Measurements from ENCODE around the gene MINDY3.

MINDY3 gene

GRCh38 chr10:15743443-15743842, 116.9 kb downstream of the MINDY3 start:
- Histone ChIP-seq H3K4me2 (ENCODE audit: low read length) (no peak overlapping the region), H3K27ac (no peak overlapping the region), H3K27me3 (ENCODE audit: control insufficient read depth, insufficient read depth, low read length) (no peaks in the 10 kb centered on the region), H2AFZ (no peak overlapping the region), H3K9ac (no peak overlapping the region), H3K4me1 (no peaks in the 10 kb centered on the region), H3K79me2 (no peaks in the 10 kb centered on the region), H3K9me3 (ENCODE audit: control insufficient read depth, low read length) (no peaks in the 10 kb centered on the region), H3K4me3 (ENCODE audit: low read depth, low read length) (no peak overlapping the region), H3K36me3 (ENCODE audit: control insufficient read depth, insufficient read depth, low read length) (no peaks in the 10 kb centered on the region)
- no peak for TF ChIP-seq CTCF (IDR thresholded peaks at IDR 0.05)

GRCh38 chr10:15742836-15743235, 117.5 kb downstream of the MINDY3 start:
- H3K27ac ChIP-seq = no peak overlapping the region
- H3K4me3 ChIP-seq (ENCODE audit: low read depth, low read length) = no peak overlapping the region
- H3K27me3 ChIP-seq (ENCODE audit: control insufficient read depth, insufficient read depth, low read length) = no peaks in the 10 kb centered on the region
- H3K4me2 ChIP-seq (ENCODE audit: low read length) = no peak overlapping the region
- no peaks in the 10 kb centered on the region for H3K79me2 ChIP-seq
- no peaks in the 10 kb centered on the region for H3K9me3 ChIP-seq (ENCODE audit: control insufficient read depth, low read length)
- H3K4me1 ChIP-seq = no peaks in the 10 kb centered on the region
- no peak overlapping the region for H3K9ac ChIP-seq
- no peak for TF ChIP-seq CTCF (IDR thresholded peaks at IDR 0.05)
- no peaks in the 10 kb centered on the region for H3K36me3 ChIP-seq (ENCODE audit: control insufficient read depth, insufficient read depth, low read length)
- H2AFZ ChIP-seq = peak overlapping the region; percentile 7

- no peak overlapping the region for H2AFZ ChIP-seq
- no peaks in the 10 kb centered on the region for H3K27me3 ChIP-seq (ENCODE audit: control insufficient read depth, insufficient read depth, low read length)
- H3K79me2 ChIP-seq = no peaks in the 10 kb centered on the region
- no peak for TF ChIP-seq CTCF (IDR thresholded peaks at IDR 0.05)
- no peaks in the 10 kb centered on the region for H3K4me1 ChIP-seq
- no peaks in the 10 kb centered on the region for H3K36me3 ChIP-seq (ENCODE audit: control insufficient read depth, insufficient read depth, low read length)
- H3K9me3 ChIP-seq (ENCODE audit: control insufficient read depth, low read length) = no peaks in the 10 kb centered on the region
- no peak overlapping the region for H3K9ac ChIP-seq
- H3K4me3 ChIP-seq (ENCODE audit: low read depth, low read length) = no peak overlapping the region
- no peak overlapping the region for H3K4me2 ChIP-seq (ENCODE audit: low read length)
- H3K27ac ChIP-seq = no peak overlapping the region
Observed at GRCh38 chr10:15742102-15742501, 118.2 kb downstream of the MINDY3 start.

- no peak overlapping the region for H3K4me3 ChIP-seq (ENCODE audit: low read depth, low read length)
- no peak overlapping the region for H3K9ac ChIP-seq
- H2AFZ ChIP-seq = no peak overlapping the region
- no peaks in the 10 kb centered on the region for H3K4me1 ChIP-seq
- H3K79me2 ChIP-seq = no peaks in the 10 kb centered on the region
- H3K27me3 ChIP-seq (ENCODE audit: control insufficient read depth, insufficient read depth, low read length) = no peaks in the 10 kb centered on the region
- H3K4me2 ChIP-seq (ENCODE audit: low read length) = no peak overlapping the region
- H3K36me3 ChIP-seq (ENCODE audit: control insufficient read depth, insufficient read depth, low read length) = no peaks in the 10 kb centered on the region
- H3K9me3 ChIP-seq (ENCODE audit: control insufficient read depth, low read length) = no peaks in the 10 kb centered on the region
- no peak overlapping the region for H3K27ac ChIP-seq
- TF ChIP-seq CTCF (IDR thresholded peaks at IDR 0.05) = no peak
Observed at GRCh38 chr10:15741581-15741980, 118.7 kb downstream of the MINDY3 start.

GRCh38 chr10:15740261-15740660, 120.0 kb downstream of the MINDY3 start:
- H2AFZ ChIP-seq = no peak overlapping the region
- H3K4me3 ChIP-seq (ENCODE audit: low read depth, low read length) = no peak overlapping the region
- H3K79me2 ChIP-seq = no peaks in the 10 kb centered on the region
- no peak for TF ChIP-seq CTCF (IDR thresholded peaks at IDR 0.05)
- no peak overlapping the region for H3K9ac ChIP-seq
- no peaks in the 10 kb centered on the region for H3K9me3 ChIP-seq (ENCODE audit: control insufficient read depth, low read length)
- H3K27me3 ChIP-seq (ENCODE audit: control insufficient read depth, insufficient read depth, low read length) = no peaks in the 10 kb centered on the region
- no peaks in the 10 kb centered on the region for H3K36me3 ChIP-seq (ENCODE audit: control insufficient read depth, insufficient read depth, low read length)
- no peak overlapping the region for H3K4me2 ChIP-seq (ENCODE audit: low read length)
- no peak overlapping the region for H3K27ac ChIP-seq
- peaks cover 8% of the 10 kb centered on the region for H3K4me1 ChIP-seq

Measured in parathyroid adenoma (tissue), 2 donors.